Measurements from ENCODE around the gene PRAMEF20. TPM values are rescaled to one million over a fixed set of nuclear protein-coding genes. Genes with fewer than 3 reads are reported as not detected.

The PRAMEF20 gene
- total RNA-seq, 1 donor from 2014 or later = not detected

DNA sequence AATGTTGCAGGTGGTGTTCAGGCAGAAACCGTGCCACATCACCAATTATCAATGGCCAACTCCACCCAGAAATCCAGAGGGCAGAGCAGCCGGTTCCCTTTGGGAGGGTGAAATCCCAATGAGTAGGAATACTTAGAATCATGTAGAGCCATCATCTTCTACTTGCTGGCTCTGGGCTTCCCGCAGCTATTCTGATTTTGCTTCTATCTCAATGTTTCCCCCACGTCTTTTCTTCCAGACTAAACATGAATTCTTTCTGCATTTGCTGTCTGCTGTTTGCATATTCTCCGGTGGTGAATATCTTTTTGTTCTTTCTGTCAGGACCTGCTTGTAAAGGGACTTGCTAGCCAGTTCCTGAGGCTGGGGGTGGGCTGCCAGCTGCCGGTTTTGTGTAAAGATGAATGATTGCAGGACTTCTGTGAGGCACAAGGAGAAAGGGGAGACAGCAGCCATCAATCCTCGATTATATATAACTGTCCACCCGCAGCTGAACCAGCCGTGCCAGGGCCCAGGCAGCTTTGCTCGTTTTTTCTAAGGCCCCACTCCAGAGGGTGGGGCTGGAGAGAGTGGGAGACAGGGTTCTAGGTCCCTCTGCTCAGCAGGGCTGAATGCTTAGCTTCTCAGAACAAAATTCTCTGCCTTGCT lies 33.2 kb downstream of the PRAMEF20 start:
- Histone ChIP-seq H3K4me3 (no peak overlapping the region), H3K27me3 (no peaks in the 10 kb centered on the region), H3K36me3 (no peaks in the 10 kb centered on the region), H3K9me3 (no peaks in the 10 kb centered on the region), H3K27ac (no peak overlapping the region), H3K4me1 (no peaks in the 10 kb centered on the region)
- intact Hi-C loops (cut with DNase I) = no loop called here
- no peak for DNase-seq (ENCODE audit: extremely low spot score in 2 of 2)
- TF ChIP-seq POLR2AphosphoS5 (IDR thresholded peaks at IDR 0.05; ENCODE audit: insufficient read depth in 1 of 2, low read depth in 1 of 2) = no peak
- TF ChIP-seq POLR2A (IDR thresholded peaks at IDR 0.05) = no peak
- TF ChIP-seq, protein P1, sequence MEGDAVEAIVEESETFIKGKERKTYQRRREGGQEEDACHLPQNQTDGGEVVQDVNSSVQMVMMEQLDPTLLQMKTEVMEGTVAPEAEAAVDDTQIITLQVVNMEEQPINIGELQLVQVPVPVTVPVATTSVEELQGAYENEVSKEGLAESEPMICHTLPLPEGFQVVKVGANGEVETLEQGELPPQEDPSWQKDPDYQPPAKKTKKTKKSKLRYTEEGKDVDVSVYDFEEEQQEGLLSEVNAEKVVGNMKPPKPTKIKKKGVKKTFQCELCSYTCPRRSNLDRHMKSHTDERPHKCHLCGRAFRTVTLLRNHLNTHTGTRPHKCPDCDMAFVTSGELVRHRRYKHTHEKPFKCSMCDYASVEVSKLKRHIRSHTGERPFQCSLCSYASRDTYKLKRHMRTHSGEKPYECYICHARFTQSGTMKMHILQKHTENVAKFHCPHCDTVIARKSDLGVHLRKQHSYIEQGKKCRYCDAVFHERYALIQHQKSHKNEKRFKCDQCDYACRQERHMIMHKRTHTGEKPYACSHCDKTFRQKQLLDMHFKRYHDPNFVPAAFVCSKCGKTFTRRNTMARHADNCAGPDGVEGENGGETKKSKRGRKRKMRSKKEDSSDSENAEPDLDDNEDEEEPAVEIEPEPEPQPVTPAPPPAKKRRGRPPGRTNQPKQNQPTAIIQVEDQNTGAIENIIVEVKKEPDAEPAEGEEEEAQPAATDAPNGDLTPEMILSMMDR (IDR thresholded peaks at IDR 0.05) = no peak

DNA sequence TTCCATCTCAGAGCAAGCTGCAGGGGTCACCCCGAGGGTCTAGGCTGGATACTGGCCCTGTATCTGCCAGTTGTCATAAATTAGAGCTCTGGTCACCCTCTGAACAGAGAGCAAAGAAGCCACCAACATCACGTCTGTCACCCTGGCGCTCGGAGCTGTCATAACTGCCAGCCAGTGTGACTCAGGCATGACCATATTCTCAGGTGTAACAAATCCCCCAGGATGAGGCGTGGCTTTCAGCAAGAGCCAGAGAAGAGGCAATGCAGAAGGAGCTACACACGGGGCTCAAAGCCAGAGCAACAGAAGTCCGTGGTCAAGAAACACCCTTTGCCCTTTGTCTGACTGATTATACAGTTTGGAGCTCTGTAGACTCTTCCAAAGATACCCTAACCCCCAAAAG lies 40.0 kb downstream of the PRAMEF20 start:
- intact Hi-C loops (cut with DNase I) = no loop called here
- Histone ChIP-seq H3K4me3 (no peak overlapping the region), H3K27ac (no peak overlapping the region), H3K27me3 (no peaks in the 10 kb centered on the region), H3K4me1 (no peaks in the 10 kb centered on the region), H3K36me3 (no peaks in the 10 kb centered on the region), H3K9me3 (no peaks in the 10 kb centered on the region)
- DNase-seq (ENCODE audit: extremely low spot score in 2 of 2) = no peak
- TF ChIP-seq POLR2A (IDR thresholded peaks at IDR 0.05) (no peak), POLR2AphosphoS5 (IDR thresholded peaks at IDR 0.05; ENCODE audit: insufficient read depth in 1 of 2, low read depth in 1 of 2) (no peak)
- TF ChIP-seq, protein P1 (IDR thresholded peaks at IDR 0.05) = no peak

DNA sequence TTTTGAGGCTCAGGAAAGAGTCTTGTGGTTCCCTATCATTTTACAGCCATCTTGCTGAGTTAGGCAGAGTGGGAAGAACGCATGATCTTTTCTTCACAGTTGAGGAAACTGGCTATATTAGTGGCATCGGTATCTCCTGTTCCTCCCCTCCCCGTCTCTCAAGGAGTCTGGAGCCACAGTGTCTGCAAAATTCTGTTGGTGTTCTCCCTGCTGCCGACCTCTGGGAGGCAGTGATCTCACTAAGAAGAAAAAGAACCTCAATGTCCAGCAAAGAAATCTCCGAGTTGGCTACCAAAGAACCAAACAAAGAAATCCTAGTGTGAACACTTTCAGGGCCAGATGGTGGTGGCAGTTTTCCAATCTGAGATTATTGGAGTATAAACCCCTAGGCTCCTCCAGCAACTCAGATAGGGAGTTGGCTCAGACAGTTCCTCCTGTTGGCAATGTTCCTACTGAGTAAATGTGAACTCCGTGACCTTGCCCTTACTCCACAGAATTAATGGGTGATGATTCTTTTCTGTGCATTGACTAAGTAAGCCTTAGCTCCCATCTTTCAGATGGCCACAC lies 41.2 kb downstream of the PRAMEF20 start:
- no peaks in the 10 kb centered on the region for H3K27me3 ChIP-seq
- intact Hi-C loops (cut with DNase I) = no loop called here
- no peak overlapping the region for H3K27ac ChIP-seq
- no peak overlapping the region for H3K4me3 ChIP-seq
- DNase-seq (ENCODE audit: extremely low spot score in 2 of 2) = no peak
- no peak for TF ChIP-seq POLR2AphosphoS5 (IDR thresholded peaks at IDR 0.05; ENCODE audit: insufficient read depth in 1 of 2, low read depth in 1 of 2)
- H3K36me3 ChIP-seq = no peaks in the 10 kb centered on the region
- H3K4me1 ChIP-seq = no peaks in the 10 kb centered on the region
- no peaks in the 10 kb centered on the region for H3K9me3 ChIP-seq

DNA sequence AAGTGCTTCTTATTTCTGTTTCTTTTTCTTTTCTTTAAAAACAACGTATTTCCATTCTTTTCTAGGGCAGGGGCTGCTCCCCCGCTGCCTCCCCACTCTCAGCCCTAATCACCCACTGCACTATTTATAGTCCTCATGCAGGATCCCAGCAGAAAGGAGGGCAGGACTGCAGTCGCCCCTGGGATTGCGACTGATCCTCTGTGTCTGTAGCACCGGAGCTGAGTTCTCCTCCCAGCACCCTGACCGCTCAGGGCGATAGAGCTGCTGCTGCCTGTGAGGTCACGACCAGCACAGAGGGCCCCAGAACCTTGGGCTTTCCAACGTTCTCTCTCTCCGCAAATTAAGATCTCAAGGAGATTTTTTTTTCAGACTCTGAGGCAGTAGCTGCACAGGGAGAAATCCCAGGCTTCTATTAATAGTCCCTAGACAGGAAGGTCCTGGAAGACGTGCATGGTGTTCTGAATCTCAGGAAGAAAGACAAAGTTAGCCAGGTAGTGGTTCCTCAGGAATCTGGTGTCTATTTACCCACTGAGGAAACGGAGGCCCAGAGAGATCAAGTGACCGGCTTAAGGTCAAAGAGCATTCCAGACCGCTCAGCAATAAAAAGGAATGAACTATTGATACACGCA lies 46.8 kb downstream of the PRAMEF20 start:
- Histone ChIP-seq H3K9me3 (no peaks in the 10 kb centered on the region), H3K27me3 (no peaks in the 10 kb centered on the region), H3K4me3 (no peak overlapping the region), H3K27ac (no peak overlapping the region), H3K36me3 (no peaks in the 10 kb centered on the region), H3K4me1 (no peaks in the 10 kb centered on the region)
- DNase-seq (ENCODE audit: extremely low spot score in 2 of 2) = no peak
- intact Hi-C loops (cut with DNase I) = no loop called here
- TF ChIP-seq POLR2AphosphoS5 (IDR thresholded peaks at IDR 0.05; ENCODE audit: insufficient read depth in 1 of 2, low read depth in 1 of 2) = no peak
- TF ChIP-seq, protein P1 (IDR thresholded peaks at IDR 0.05) = no peak
- TF ChIP-seq POLR2A (IDR thresholded peaks at IDR 0.05) = no peak

DNA sequence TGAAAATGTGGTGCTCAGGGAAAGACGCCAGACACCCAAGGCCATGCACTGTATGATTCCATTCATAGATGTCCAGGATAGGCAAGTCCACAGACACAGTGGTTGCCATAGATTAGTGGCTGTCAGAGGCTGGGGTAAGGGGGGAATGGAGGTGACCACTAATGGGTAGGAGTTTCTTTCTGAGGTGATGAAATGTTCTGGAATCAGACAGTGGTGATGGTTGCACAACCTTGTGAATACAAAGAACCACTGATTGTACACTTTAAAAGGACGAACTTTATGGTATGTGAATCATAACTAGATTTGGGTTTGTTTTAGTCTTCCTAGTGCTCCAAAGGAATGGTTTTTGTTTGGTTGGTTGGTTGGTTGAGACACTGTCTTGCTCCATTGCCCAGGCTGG lies 51.7 kb downstream of the PRAMEF20 start:
- no peaks in the 10 kb centered on the region for H3K9me3 ChIP-seq
- TF ChIP-seq POLR2AphosphoS5 (IDR thresholded peaks at IDR 0.05; ENCODE audit: insufficient read depth in 1 of 2, low read depth in 1 of 2) (no peak), POLR2A (IDR thresholded peaks at IDR 0.05) (no peak)
- TF ChIP-seq, protein P1 (IDR thresholded peaks at IDR 0.05) = no peak
- H3K27me3 ChIP-seq = no peaks in the 10 kb centered on the region
- no peak for DNase-seq (ENCODE audit: extremely low spot score in 2 of 2)
- H3K36me3 ChIP-seq = no peaks in the 10 kb centered on the region
- H3K27ac ChIP-seq = no peak overlapping the region
- no peaks in the 10 kb centered on the region for H3K4me1 ChIP-seq
- no peak overlapping the region for H3K4me3 ChIP-seq
- intact Hi-C loops (cut with DNase I) = no loop called here

Measured in vagina (tissue), 2 donors.